Esophagus squamous epithelium (tissue), 5 donors: ENCODE results near the gene GHSR. TPM values are rescaled to one million over a fixed set of nuclear protein-coding genes. Genes with fewer than 3 reads are reported as not detected.

Experiments
- DNase-seq: peaks from one replicate; lab custom pipeline; 2025; lab: John Stamatoyannopoulos, UW
- H3K27ac ChIP-seq, 4 donors: fragments of 200-600 bp; sonication (generic); one replicate each; pipeline ENCODE4 v1.5.1; 2016 to 2019; ENCODE audit warnings: mild to moderate bottlenecking in 1 of 4
- H3K27me3 ChIP-seq, 4 donors: fragments of 200-600 bp; sonication (generic); 1 replicate in 3 of 4; 2 replicates in 1 of 4; pipeline versions ENCODE4 v1.5.1 to v1.6.0; 2017 to 2021; ENCODE audit warnings: antibody characterized with exemption in 1 of 4
- H3K36me3 ChIP-seq, 3 donors: fragments of 200-600 bp; sonication (generic); one replicate each; pipeline ENCODE4 v1.5.1; 2016 to 2019
- H3K4me1 ChIP-seq, 3 donors: fragments of 200-600 bp; sonication (generic); one replicate each; pipeline ENCODE4 v1.5.1; 2017 to 2019
- H3K4me3 ChIP-seq, 4 donors: fragments of 200-600 bp; sonication (generic); 1 replicate in 3 of 4; 2 replicates in 1 of 4; pipeline ENCODE4 v1.5.1; 2016 to 2019; ENCODE audit warnings: mild to moderate bottlenecking in 2 of 4, moderate library complexity in 1 of 4
- H3K9me3 ChIP-seq, 3 donors: fragments of 200-600 bp; sonication (generic); one replicate each; pipeline ENCODE4 v1.5.1; 2016 to 2019
- POLR2A ChIP-seq, 4 donors: fragments of 450-650 bp; IDR thresholded peaks; one replicate each; pipeline ENCODE4 v1.6.1; 2017; ENCODE audit warnings: antibody characterized with exemption in 4 of 4, mild to moderate bottlenecking in 4 of 4, moderate library complexity in 3 of 4
- WGBS, 2 donors: methylation state at CpG; one replicate each; pipeline ENCODE4 v1.1.5; 2018; 5-methylcytosine and 5-hydroxymethylcytosine counted together
- intact Hi-C: fragments of 100-400 bp; cut with DNase I; formaldehyde crosslinking; loops from one replicate; pipeline ENCODE4 v1.15.0; 2022
- total RNA-seq, 4 donors: library from RNA; depleted of rRNA; stranded (reverse); fragments of >200 nt; gene quantifications; one replicate each; pipeline ENCODE4 v1.1.0, GENCODE V29; 2016
- TF ChIP-seq, protein P1 (sequence below), 6 experiments: fragments of 450-650 bp in 4 of 6; fragments of 200-600 bp in 2 of 6; sonication (generic) in 2 of 6; IDR thresholded peaks; one replicate each; pipeline ENCODE4 v1.5.1; 2016 to 2019; ENCODE audit warnings: antibody characterized with exemption in 6 of 6, mild to moderate bottlenecking in 4 of 6, moderate library complexity in 4 of 6
- donor health status: DM: yes; HTN: yes; CAD: no.

GHSR gene
- total RNA-seq, 4 donors from 2014 or later: not detected

DNA sequence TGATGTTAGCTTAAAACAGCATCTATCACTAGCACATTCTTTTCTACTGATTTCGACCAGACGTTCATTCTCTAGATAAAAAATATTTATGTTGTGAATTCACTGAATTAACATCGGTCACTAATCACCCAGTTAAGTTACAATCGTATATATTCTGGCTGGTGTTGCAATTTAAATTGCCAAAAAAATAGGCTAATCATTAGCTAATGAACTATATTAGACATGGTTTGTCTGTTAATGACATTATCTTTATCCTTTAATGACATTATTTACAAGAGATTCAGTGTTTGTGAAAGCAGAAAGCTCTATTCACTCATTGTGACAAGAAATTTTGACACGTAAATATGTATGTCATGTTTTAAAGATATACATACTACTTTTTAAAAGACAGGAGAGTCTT, 6.7 kb downstream of the GHSR start:
- H3K9me3 ChIP-seq: no peaks in the 10 kb centered on the region
- 66 to 76% methylated on average over 5 of the region's 5 CpGs for WGBS, 2 donors
- no peak overlapping the region for H3K27ac ChIP-seq
- H3K4me3 ChIP-seq: no peak overlapping the region
- H3K27me3 ChIP-seq: peaks cover 0 to 40% (median under 1%) of the 10 kb centered on the region in 4 donors
- no peaks in the 10 kb centered on the region for H3K36me3 ChIP-seq
- no peak for DNase-seq
- H3K4me1 ChIP-seq: no peaks in the 10 kb centered on the region
- TF ChIP-seq, protein P1, sequence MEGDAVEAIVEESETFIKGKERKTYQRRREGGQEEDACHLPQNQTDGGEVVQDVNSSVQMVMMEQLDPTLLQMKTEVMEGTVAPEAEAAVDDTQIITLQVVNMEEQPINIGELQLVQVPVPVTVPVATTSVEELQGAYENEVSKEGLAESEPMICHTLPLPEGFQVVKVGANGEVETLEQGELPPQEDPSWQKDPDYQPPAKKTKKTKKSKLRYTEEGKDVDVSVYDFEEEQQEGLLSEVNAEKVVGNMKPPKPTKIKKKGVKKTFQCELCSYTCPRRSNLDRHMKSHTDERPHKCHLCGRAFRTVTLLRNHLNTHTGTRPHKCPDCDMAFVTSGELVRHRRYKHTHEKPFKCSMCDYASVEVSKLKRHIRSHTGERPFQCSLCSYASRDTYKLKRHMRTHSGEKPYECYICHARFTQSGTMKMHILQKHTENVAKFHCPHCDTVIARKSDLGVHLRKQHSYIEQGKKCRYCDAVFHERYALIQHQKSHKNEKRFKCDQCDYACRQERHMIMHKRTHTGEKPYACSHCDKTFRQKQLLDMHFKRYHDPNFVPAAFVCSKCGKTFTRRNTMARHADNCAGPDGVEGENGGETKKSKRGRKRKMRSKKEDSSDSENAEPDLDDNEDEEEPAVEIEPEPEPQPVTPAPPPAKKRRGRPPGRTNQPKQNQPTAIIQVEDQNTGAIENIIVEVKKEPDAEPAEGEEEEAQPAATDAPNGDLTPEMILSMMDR (IDR thresholded peaks at IDR 0.05): no peak
- TF ChIP-seq POLR2A (IDR thresholded peaks at IDR 0.05): no peak
- intact Hi-C loops: no loop called here

DNA sequence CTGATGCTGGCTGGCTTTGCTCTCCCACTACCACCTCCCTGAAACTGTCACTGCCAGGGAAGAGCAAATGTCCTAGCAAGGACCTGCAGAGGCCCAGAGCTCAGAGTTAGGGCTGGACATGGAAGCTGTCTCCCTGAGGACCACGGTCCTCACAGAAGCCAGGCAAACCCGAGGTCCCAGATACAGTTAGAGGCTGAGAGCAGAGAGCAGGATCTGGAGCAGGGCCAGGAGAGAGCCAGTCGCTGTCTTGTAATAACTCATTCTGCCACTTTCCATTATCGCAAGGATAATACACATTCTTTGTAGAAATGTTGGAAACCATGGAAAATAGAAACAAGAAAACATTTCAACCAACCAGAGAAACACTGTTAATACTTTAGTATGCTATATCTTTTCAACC, 10.1 kb downstream of the GHSR start:
- Histone ChIP-seq H3K9me3 (peaks cover 0 to 1% (median 0%) of the 10 kb centered on the region in 3 donors), H3K27ac (no peak overlapping the region), H3K4me3 (no peak overlapping the region), H3K36me3 (no peaks in the 10 kb centered on the region), H3K4me1 (no peaks in the 10 kb centered on the region), H3K27me3 (peaks cover 0 to 19% (median 0%) of the 10 kb centered on the region in 4 donors)
- intact Hi-C loops: no loop called here
- no peak for DNase-seq
- WGBS, 2 donors: 39 to 41% methylated on average over 4 of the region's 4 CpGs
- TF ChIP-seq, protein P1 (IDR thresholded peaks at IDR 0.05): no peak
- no peak for TF ChIP-seq POLR2A (IDR thresholded peaks at IDR 0.05)

DNA sequence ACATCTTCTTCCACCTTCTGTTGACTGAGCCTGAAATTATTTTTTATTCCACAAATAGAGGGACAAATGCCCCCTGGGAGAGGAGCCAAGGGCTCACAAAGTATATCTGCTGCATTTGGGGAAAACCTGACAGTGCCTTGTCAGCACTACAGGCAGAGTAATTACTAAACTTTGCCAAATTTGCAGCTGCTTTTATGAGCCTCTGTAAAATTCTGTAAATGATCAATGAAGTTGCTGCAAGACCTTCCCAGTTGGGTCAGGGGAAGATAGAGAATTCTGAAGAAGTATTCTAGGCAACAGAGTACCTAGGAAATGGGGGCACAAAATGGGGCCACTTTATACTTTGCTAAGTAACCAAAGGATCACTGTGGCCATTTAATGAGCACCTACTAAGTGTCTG, 10.5 kb downstream of the GHSR start:
- H3K9me3 ChIP-seq: peaks cover 0 to 6% (median 0%) of the 10 kb centered on the region in 3 donors
- no peaks in the 10 kb centered on the region for H3K36me3 ChIP-seq
- intact Hi-C loops: no loop called here

DNA sequence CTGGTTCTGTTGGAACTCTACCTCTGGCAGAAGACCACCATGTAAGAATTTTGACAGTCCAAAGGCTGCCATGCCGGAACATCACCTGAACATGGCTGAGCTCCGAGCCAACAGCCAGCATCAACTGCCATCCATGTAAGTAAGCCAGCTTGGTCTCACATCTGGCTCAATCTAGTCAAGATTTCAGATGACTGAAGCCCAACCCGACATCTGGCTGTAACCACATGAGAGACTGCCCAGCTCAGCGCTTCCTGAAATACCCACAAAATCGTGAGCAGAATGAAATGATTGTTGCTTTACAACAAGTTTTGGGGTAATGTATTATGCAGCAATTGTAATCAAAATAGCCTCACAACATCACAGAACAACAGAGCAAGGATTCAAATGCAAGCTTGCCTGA, 32.9 kb downstream of the GHSR start:
- no peak for DNase-seq
- H3K36me3 ChIP-seq: no peaks in the 10 kb centered on the region
- no peaks in the 10 kb centered on the region for H3K4me1 ChIP-seq
- no peak overlapping the region for H3K4me3 ChIP-seq
- peaks cover 0 to 4% (median 0%) of the 10 kb centered on the region in 4 donors for H3K27me3 ChIP-seq
- H3K9me3 ChIP-seq: no peaks in the 10 kb centered on the region
- 78 to 79% methylated on average over 5 of the region's 5 CpGs for WGBS, 2 donors
- H3K27ac ChIP-seq: no peak overlapping the region
- TF ChIP-seq POLR2A (IDR thresholded peaks at IDR 0.05): no peak
- TF ChIP-seq, protein P1 (IDR thresholded peaks at IDR 0.05): no peak
- intact Hi-C loops: no loop called here

More for the DNA sequence above, 10.5 kb downstream of the GHSR start:
- TF ChIP-seq, protein P1 (IDR thresholded peaks at IDR 0.05): no peak
- TF ChIP-seq POLR2A (IDR thresholded peaks at IDR 0.05): no peak
- no peak for DNase-seq
- H3K27me3 ChIP-seq: peaks cover 0 to 19% (median 0%) of the 10 kb centered on the region in 4 donors
- H3K27ac ChIP-seq: no peak overlapping the region
- no peak overlapping the region for H3K4me3 ChIP-seq
- no peaks in the 10 kb centered on the region for H3K4me1 ChIP-seq

DNA sequence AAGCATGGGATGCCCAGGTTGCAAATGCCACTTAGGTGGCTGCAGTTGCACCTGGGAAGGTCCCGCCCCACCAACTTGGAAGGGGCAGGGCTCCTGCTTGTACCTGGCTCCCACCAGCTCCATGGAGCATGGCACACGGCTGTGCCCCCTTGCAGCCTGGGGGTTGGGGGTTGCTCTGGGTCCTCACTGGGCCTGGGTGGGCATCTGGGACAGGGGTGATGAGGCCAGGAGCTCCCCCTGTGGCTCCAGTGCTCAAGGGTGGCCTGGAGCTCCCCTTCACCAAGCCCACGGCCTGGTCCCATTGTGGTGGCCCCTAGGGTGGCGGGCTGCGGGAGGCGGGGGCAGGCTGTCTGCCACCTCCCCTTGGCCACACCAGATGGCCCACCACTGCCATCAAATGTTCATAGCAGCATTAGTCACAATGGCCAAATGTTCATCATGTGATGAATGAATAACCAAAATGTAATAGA, 36.7 kb downstream of the GHSR start:
- intact Hi-C loops: no loop called here
- Histone ChIP-seq H3K4me1 (no peaks in the 10 kb centered on the region), H3K9me3 (no peaks in the 10 kb centered on the region), H3K27ac (no peak overlapping the region), H3K4me3 (no peak overlapping the region), H3K27me3 (peaks cover 0 to 4% (median 0%) of the 10 kb centered on the region in 4 donors), H3K36me3 (no peaks in the 10 kb centered on the region)
- DNase-seq: no peak
- TF ChIP-seq, protein P1 (IDR thresholded peaks at IDR 0.05): no peak
- TF ChIP-seq POLR2A (IDR thresholded peaks at IDR 0.05): no peak
- 80% methylated on average over 1 of the region's 6 CpGs for WGBS, 2 donors
